HG03378 (cell line): Measurements from ENCODE around the gene ZNF343.

Experiments used
- ATAC-seq: cut with Tn5 transposase; IDR thresholded peaks from one replicate; pipeline ENCODE4 v1.9.1; 2021; ENCODE audit warnings: mild to moderate bottlenecking, moderate library complexity; ENCODE audit not compliant: unreplicated experiment

Gene ZNF343

GRCh38 chr20:2446845-2447244 lies 61.9 kb downstream of the ZNF343 start:
- ATAC-seq: no peak
